SK-N-SH (cell line): ENCODE results near the gene CDH4.

Experiments
- CHD2 ChIP-seq: fragments of 150-350 bp; IDR thresholded peaks from 2 replicates; pipeline ENCODE4 v1.6.1; 2018; ENCODE audit warnings: low read length; ENCODE audit not compliant: partially characterized antibody
- CTCF ChIP-seq: fragments of 200-600 bp; sonication (generic); IDR thresholded peaks from 2 replicates; pipeline ENCODE4 v1.6.1; 2017; ENCODE audit warnings: antibody characterized with exemption, mild to moderate bottlenecking, moderate library complexity
- EZH2phosphoT487 ChIP-seq: fragments of 200-600 bp; sonication (generic); IDR thresholded peaks from 2 replicates; pipeline ENCODE4 v1.6.1; 2017; ENCODE audit warnings: low read depth, mixed run types, mild to moderate bottlenecking, antibody characterized with exemption, moderate library complexity, borderline replicate concordance
- FOXJ3 ChIP-seq: sonication (generic); formaldehyde crosslinking; IDR thresholded peaks from 2 replicates; pipeline ENCODE4 v1.5.1; 2020; ENCODE audit warnings: mild to moderate bottlenecking, missing genetic modification reagents
- GABPA ChIP-seq: IDR thresholded peaks from 2 replicates; pipeline ENCODE4 v1.4.0; 2012; ENCODE audit warnings: low read depth, mild to moderate bottlenecking
- GATA2 ChIP-seq: sonication (generic); formaldehyde crosslinking; IDR thresholded peaks from 2 replicates; pipeline ENCODE4 v1.5.0; 2020; ENCODE audit warnings: mild to moderate bottlenecking, missing genetic modification reagents
- JUND ChIP-seq: IDR thresholded peaks from 2 replicates; pipeline ENCODE4 v1.4.0; 2012
- MEF2A ChIP-seq: IDR thresholded peaks from 2 replicates; pipeline ENCODE4 v1.4.0; 2012; ENCODE audit warnings: low read depth, borderline replicate concordance
- NFIC ChIP-seq: IDR thresholded peaks from 2 replicates; pipeline ENCODE4 v1.4.0; 2012; ENCODE audit warnings: borderline replicate concordance

- TF ChIP-seq NFIC: no peak
- no peak for TF ChIP-seq CHD2
- no peak for TF ChIP-seq CTCF
- no peak for TF ChIP-seq MEF2A
- no peak for TF ChIP-seq FOXJ3 (CRISPR knock-in tag)
- no peak for TF ChIP-seq GATA2 (CRISPR knock-in tag)
- no peak for TF ChIP-seq EZH2phosphoT487
- TF ChIP-seq GABPA: no peak
- no peak for TF ChIP-seq JUND
Observed at GRCh38 chr20:61876952-61877728, 625.1 kb downstream of the CDH4 start.
